ENCODE results near the gene PGC.

The PGC gene

DNA sequence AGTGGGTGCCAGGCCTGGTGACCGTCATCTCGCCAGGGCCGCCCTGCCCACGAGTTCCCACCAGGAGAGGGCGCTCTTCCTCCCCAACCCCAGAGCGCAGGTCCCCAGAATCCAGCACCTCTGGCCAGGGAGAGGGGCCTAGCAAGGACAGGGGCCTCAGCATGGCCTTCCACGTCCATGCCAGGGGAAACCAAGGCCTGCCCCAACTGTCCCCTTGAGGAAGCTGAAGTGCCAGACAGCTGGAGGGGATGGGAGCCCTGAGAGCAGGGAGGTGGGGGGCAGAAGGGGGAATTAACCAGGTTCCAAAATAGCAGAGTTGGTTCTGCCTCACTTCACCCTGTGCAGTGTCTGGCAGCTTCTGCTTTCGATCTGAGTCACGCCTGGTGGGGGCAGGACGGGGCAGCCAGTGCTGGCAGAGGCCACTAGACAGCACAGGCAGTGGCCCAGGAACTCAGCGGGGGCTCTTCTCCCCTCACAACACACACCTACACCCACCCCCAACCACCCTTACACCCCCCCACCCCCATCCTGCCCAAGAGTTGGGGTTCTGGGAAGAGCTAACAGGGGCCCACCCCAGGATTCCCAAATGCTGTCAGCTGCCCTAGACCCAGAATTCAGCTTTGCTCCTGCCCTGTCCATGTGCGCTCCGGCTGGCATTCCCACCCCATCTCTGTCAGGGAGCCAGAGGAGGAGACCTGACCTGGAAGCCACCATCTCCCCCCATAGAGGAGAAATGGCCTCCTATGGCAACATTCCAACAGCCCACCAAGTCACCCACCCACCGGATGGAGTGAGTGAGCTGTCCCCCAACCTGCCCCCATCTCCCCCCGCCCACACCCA lies 41.0 kb downstream of the PGC start:
- in situ Hi-C loops (cut with HindIII; ENCODE audit: low pct_ligation_motif_present, low pct_unique_long_range_greater_than_20kb, low sequenced_read_pairs), result no loop called here
- DNase-seq, result peak; percentile 77

DNA sequence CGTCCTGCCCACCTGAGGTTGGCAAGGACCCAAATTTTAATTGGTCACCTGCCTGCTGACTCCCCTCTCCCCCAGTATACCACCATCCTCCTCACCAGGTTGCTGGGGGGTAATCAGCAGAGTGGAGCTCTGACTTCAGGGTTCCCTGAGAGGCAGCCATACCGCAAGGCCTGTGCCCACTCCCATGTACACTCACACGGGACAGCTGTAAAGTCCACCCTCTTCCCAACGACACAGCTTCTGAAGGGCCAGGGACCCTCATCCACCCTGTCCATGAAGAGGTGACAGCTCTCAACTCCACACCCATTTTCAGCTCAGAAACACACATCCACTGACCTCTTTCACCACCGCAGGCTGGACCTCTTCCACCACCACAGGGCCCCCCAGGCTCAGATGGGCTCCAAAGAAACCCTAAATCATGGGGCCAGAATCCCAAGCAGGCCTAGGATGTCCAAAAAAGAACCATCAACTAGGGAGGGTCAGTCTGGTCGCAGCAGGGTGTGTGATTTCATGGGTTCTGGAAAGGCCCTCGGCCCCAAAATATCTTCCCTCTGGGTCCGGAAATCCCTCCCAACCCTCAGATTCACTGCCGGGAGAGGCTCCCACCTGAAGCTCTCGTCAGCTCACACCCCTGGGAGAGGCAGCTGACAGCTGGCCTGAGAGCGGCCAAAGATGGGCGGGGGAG lies 41.7 kb downstream of the PGC start:
- no peak for DNase-seq
- in situ Hi-C loops (cut with HindIII; ENCODE audit: low pct_ligation_motif_present, low pct_unique_long_range_greater_than_20kb, low sequenced_read_pairs), result no loop called here

DNA sequence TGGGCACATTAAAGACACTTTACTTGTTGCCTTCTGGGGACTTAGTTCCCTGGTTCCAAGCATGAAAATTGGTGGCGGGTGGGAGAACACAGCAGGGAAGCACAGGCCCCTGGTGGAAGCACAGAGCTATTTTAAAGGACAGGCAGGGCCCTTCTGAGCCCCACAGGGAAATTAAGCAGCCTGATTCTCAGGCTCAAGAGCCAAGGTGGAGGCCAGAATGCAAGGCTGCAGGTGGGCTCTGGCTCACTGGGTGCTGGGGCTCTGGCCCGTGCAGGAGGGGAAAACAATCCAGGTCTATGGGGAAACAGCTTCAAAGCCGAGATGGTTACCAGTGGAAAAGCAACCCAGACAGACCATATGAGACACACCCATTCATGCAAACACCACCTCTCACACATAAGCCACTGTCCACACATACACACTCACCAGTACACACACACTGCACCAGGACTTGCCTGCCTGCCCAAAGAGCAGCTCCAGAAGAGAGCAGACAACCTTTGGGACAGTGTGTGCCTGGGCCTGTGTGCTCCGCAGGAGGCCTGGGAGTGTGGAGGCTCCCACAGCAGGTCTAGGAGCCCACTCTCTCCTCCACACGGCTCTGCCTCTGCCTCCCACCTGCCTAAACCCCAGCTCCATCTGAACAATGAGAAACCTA lies 42.4 kb downstream of the PGC start:
- no peak for DNase-seq
- in situ Hi-C loops (cut with HindIII; ENCODE audit: low pct_ligation_motif_present, low pct_unique_long_range_greater_than_20kb, low sequenced_read_pairs), result no loop called here

DNA sequence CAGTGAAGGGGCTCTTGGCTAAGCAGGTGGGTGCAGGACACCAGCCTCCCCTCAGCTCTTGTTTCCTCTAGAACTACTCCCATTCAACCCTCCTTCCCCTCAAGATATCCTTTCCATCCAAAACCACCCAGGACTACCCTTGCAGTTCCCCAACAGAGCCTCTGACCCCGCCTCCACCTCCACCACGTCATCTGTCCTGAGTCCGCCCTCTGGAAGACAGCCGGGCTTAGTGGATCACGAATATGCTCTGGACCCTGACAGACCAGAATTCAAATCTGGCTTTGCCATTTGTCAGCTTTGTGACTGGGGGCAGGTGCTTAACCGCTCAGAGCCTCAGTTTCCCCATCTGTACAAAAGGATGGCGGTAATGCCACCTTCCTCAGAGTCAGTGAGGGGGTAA lies 43.2 kb downstream of the PGC start:
- no peak for DNase-seq
- in situ Hi-C loops (cut with HindIII; ENCODE audit: low pct_ligation_motif_present, low pct_unique_long_range_greater_than_20kb, low sequenced_read_pairs), result no loop called here

DNA sequence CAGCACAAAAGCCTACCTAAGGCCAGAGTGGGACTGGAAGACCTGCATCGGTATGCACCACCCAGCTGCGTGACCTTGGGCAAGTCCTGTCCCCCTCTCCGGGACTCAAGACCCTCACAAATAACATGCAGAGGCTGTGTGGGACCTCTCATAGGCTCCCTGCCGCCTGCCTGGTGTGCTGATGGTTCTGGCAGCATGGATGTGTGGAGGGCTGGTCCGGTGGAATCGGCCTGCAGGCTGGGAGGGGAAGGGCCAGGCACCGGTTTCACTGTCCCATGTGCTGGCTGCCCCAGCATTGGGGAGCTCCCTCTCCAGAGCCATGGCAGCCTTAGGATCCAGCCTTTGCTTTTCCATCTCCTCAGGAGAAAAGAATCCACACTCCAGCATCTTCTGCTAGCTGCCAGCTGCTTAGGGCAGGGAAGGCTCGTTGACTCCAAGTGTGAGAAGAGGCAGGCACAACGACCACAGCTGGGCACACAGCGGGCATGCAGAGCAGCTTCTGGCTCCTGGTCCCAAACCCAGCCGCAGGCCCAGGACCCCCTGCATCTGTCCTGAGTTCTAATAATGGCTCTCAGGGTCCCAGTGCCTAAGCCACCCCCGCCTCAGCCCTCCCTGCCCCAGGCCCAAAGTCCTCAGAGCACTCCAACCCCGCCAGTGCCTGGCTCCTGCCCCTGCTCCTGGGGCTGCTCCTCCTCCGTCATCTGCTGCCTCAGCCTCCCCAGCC lies 44.3 kb downstream of the PGC start:
- DNase-seq, result no peak
- in situ Hi-C loops (cut with HindIII; ENCODE audit: low pct_ligation_motif_present, low pct_unique_long_range_greater_than_20kb, low sequenced_read_pairs), result no loop called here

DNA sequence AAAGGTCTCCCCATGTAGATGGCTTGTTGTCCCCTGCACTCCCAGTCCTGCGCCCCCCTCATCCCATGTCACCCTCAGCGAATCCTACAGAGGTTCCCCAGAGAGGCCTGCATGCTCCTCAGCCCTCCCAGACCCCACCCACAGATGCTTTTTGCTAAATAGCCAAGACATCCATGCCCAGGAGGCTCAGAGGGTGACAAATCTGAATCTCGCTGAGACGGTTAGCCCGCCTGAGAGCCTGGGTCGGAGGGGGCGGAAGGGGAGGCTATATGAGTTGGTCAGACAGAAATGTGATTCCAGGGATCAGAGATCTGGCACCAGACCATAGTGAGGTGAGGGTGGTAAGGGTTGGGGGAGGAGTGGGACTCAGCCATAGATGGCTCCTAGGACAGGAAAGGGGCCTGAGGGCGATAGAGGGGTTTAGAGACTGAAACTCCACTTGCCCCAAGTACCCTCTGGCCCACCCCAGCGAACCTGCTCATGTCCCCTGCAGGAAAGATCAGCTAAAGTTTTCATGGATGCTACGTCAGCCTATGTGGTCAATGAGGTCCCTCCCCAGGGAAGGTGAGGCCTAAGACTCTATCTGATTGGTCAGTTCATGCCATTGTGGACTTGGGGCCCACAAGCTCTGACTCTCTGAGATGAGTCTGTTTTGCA lies 45.0 kb downstream of the PGC start:
- in situ Hi-C loops (cut with HindIII; ENCODE audit: low pct_ligation_motif_present, low pct_unique_long_range_greater_than_20kb, low sequenced_read_pairs), result no loop called here
- no peak for DNase-seq

DNA sequence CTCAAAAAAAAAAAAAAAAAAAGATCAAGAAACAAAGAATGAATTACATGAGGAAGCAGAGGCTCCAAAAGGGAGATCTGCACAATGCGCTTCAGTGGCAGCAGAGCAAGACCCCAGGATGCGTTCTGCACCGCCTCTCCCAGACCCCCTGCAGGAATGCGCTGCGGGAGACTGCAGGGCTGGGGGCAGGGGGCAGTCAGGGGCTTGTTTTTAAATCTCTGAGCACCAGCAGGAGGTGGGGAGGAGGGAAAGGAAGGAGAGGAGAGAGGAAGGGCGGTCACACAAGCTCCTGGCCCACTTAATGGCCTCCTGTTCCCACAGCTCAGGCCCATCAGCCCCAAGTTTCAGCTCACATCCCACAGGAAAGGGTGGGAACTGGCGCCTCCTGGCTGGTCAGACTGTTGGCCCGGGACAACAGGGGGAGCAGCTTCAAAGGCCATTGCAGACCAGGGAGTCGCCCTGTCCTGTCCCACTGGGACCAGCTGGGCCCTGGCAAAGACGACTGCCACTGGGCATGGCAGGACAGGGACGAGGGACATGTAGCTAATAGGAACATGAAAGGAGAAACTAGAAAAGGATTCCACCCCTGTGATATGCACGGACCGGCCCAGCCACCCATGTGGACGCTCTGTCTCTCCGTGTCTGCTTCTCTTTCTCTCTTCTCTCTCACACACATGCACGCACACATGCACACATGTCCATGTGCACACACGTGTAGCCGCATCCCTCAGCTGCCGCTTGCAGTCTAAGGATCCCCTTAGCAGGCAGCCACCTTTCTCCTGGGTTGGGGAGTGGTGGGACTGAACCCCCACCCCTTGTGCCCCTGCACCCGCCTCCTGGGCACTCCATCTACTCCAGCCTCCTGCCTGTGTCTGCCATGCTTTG lies 46.5 kb downstream of the PGC start:
- in situ Hi-C loops (cut with HindIII; ENCODE audit: low pct_ligation_motif_present, low pct_unique_long_range_greater_than_20kb, low sequenced_read_pairs), result no loop called here
- no peak for DNase-seq

DNA sequence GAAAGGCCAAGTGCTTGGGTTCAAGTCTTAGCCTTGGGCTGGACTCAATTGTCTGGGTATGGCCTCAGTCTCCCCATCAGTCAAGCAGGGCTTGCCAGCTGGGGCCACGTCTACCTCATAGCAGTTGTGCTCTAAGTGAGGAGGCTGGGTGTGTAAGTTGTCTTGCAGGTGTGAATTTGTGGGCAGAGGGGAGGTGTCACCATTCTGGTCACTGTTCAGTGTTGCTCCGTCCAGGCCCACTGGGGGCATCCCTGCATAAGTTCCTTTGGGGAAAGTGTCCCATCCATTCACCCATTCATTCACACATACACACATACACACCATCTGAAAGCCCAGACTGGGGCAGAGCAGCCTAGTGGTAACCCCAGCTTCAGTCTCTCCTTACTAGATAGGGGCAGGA lies 48.1 kb downstream of the PGC start:
- in situ Hi-C loops (cut with HindIII; ENCODE audit: low pct_ligation_motif_present, low pct_unique_long_range_greater_than_20kb, low sequenced_read_pairs), result no loop called here
- DNase-seq, result no peak

DNA sequence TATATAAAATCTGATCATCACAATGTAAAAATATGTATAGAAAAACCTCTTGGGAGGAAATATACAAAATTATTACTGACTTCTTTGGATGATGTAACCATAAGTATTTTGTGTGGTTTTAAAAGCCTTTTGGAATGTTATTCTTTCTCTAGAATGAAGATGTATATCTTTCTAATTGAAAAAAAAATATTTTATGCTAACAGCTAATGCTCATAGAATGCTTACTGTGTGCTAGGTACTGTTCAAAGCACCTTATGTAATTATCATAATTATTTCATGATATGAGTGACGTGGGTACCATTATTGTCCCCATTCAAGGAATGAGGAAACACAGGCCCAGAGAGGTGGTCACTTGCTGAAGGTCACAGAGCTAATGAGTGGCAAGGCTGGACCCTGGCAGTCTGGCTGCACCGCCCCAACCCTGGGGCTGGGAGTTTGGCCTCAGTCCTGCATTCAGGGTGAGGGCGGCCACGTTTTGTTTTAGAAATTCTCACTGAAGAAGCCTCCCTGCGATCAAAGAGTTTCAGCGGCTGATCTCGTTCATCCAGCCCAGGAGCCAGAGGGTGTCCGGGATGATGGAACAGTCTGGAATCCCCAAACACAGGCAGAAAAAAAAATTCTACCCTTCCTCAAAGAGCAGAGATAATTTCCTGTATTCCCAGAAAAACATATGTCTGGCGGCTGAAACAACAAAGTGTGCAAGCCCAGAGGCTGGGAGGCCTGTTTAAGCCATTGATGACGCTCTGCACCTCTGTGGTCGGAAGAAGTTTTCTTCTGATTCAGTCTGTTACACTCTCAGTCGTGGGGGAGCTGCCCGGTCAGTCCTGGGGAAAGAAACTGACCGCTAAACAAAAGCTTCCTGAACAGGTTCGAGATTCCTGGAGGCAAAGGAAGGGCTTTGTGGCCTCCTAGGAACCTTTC lies 49.1 kb downstream of the PGC start:
- DNase-seq, result no peak
- in situ Hi-C loops (cut with HindIII; ENCODE audit: low pct_ligation_motif_present, low pct_unique_long_range_greater_than_20kb, low sequenced_read_pairs), result no loop called here

DNA sequence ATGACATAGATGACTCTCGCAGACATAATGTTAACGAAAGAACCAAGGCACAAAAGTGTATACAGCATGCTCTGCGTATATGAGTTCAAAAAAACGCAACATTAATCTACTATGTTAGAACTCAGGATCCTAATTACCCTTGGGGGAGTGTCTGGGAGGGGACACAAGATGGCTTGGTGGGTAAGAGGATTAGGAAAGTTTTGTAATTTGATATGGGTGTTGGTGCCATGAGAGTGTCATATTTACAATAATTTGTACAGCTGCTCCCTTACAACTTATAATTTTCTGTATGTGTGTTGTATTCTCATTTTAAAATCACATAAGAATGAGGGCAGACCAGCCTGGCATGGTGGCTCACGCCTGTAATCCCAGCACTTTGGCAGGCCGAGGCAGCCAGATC lies 50.4 kb downstream of the PGC start:
- in situ Hi-C loops (cut with HindIII; ENCODE audit: low pct_ligation_motif_present, low pct_unique_long_range_greater_than_20kb, low sequenced_read_pairs), result no loop called here
- DNase-seq, result no peak

DNA sequence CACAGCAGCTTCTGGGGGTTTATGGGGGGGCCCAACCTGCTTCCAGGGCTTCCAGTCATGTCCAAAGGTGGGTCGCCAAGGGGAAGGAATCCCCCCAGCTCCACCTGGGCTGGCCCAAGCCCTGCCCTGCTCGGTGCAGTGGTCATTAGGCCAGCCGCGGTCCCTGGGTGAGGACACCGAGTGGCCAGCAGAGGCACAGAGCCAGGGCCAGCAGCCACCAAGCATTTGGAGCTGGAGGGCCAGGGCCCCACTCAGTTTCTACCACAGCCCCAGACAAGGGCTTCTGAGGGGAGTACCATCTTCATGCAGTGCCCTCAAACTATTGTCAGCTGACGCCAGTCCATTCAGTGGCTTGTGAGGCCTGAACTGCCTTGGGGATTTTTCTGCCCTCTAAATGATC lies 51.4 kb downstream of the PGC start:
- in situ Hi-C loops (cut with HindIII; ENCODE audit: low pct_ligation_motif_present, low pct_unique_long_range_greater_than_20kb, low sequenced_read_pairs), result no loop called here
- DNase-seq, result no peak

DNA sequence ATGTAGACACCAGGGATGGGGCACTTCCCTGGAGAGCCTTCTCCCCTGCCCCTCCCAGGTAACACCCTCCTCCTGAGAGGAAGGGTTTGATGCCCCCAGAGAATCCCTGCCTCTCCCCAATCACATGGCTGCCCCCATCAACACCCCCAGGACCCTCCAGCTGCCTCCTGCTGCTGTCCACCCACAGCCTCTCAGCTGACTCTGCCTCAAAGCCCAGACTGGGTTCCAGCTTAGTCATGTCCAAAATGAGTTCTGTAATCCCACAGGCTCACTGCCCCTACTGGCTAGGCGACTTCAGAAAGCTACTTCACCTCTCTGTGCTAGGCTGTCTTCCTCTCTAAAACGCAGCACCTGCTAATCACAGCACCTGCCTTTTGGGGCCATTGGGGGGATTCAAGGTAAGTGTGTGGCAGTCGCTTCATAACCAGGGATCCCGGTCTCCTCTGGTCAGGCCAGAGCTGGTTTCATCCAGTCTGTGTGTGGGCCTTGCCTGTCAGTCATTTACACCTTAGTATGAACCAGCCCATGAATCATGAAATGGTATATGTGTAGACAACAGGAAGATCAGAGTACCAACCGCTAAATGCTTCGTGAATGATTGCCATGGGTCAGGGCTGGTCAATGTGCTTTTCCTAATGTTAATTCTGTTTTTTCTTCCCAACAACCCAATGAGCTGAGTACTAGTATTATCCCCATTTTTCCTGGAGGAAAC lies 52.2 kb downstream of the PGC start:
- DNase-seq, result no peak
- in situ Hi-C loops (cut with HindIII; ENCODE audit: low pct_ligation_motif_present, low pct_unique_long_range_greater_than_20kb, low sequenced_read_pairs), result no loop called here

DNA sequence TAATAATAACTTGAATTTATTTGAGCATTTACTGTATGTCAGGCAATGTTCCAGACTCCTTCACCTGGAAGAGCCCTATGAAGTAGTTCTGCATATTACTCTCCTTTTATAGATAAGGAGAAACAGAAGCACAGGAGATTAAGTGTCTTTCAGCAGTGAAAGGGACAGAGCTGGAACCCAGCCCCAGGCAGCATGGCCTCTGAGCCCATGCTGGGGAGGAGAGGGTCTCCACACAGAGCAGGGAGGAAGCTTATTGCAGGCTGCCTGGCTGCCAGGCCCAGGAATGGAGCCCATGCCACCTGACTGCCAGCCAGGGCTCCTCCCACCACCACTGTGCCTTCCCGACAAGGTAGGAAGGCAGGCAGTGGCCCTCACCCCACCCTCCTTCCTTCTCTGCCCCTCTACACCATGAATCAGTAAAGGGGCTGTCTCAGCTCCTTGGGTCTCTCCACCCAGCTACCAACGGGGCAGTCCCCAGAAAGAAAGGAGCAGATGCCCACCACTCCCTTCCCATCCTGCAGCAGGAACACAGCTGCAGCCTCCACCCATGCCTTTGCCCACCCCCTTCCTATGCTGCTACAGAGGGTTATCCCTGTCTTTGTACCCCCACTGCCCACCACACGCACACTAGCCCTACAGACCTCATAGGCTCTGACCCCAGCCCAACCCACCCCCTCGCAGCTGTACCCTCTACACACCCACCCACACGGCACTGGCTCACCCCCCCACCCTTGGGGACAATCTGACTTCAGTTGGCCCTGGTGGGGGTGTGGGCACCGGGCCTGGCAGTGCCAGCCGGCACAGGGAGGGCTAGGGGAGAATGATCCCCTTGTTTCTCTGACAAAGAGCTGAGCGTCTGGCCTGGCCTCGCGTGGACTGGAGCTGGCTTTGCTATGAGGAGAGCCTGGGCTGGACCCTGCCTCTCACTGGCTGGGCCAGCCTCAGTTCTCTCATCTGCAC lies 53.6 kb downstream of the PGC start:
- in situ Hi-C loops (cut with HindIII; ENCODE audit: low pct_ligation_motif_present, low pct_unique_long_range_greater_than_20kb, low sequenced_read_pairs), result no loop called here
- DNase-seq, result no peak

DNA sequence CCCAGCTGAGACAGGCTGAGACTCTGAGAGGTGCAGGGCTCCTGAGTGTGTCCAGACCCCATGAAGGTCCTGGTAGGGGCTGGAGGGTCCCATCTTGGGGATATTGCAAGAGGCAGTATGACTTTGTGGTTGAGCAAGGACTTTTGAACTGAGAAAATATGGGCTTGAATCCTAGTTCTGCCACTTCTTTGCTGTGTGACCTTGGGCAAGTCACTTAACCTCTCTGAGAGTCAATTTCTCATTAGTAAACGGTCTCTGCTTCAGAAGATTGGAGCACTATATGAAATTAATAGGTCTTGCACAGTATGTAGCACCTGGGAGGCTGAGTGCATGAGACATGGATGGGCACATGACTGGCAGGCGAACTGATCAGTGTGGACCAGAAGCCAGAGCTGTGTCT lies 54.5 kb downstream of the PGC start:
- DNase-seq, result no peak
- in situ Hi-C loops (cut with HindIII; ENCODE audit: low pct_ligation_motif_present, low pct_unique_long_range_greater_than_20kb, low sequenced_read_pairs), result no loop called here

DNA sequence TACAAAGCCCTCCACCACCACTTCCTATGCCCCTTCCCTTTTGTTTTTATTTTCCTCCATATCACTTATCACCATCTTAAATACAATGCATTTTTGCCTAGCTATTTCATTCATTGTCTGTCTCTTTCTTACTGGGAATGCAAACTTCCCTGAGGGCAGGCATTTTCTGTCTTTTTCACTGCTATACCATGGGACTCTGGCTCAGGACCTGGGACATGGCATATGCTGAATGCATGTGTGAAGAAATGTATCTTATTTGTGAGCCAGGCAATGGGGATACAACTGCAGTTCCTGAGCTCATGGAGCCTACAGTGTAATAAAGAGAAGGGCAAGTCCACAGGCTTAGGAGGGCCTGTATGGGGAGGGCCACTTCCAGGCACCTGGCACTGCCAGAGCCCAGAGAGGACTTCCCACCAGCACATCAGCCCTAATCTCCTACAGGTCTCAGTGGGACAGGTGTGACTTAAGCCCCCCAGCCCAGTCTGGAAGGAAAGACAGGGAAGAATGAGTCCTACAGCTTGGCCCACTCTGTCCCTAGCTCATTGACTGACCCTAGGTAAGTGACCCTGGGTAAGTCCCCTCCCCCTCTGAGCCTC lies 55.0 kb downstream of the PGC start:
- no peak for DNase-seq
- in situ Hi-C loops (cut with HindIII; ENCODE audit: low pct_ligation_motif_present, low pct_unique_long_range_greater_than_20kb, low sequenced_read_pairs), result no loop called here

All from ACHN (cell line).